NCI-H2107 (cell line): ENCODE results near the gene KLK8.

Experiments used
- DNase-seq: peaks from one replicate; lab custom pipeline; 2025; lab: John Stamatoyannopoulos, UW

KLK8 gene

GRCh38 chr19:51001515-51001914 is at the start of gene KLK8:
TSS of gene KLK8 (minus strand) at chr19:51001604. CDS start at chr19:51001167, 437 bp downstream.
- no peak for DNase-seq

- DNase-seq: peak; percentile 87
Measured at GRCh38 chr19:51047031-51047335, 45.6 kb upstream of the KLK8 start.

- DNase-seq: no peak
Measured at GRCh38 chr19:51044327-51044726, 42.9 kb upstream of the KLK8 start.

- no peak for DNase-seq
Measured at GRCh38 chr19:51043497-51043896, 42.1 kb upstream of the KLK8 start.

- no peak for DNase-seq
Measured at GRCh38 chr19:51040151-51040550, 38.7 kb upstream of the KLK8 start.

- no peak for DNase-seq
Measured at GRCh38 chr19:51036519-51036918, 35.1 kb upstream of the KLK8 start.

- DNase-seq: no peak
Measured at GRCh38 chr19:51034704-51035103, 33.3 kb upstream of the KLK8 start, which contains the start of gene KLK12. TSS of gene KLK12 (minus strand) at chr19:51035002. CDS start at chr19:51034621, 381 bp downstream.

- DNase-seq: no peak
Measured at GRCh38 chr19:51031880-51032225, 30.4 kb upstream of the KLK8 start.

- DNase-seq: no peak
Measured at GRCh38 chr19:51031220-51031879, 29.9 kb upstream of the KLK8 start.

GRCh38 chr19:51030631-51031030 is 29.2 kb upstream of the KLK8 start:
- no peak for DNase-seq

GRCh38 chr19:51029718-51030117 is 28.3 kb upstream of the KLK8 start:
- DNase-seq: no peak

GRCh38 chr19:51027873-51028272 is 26.5 kb upstream of the KLK8 start:
- DNase-seq: no peak

GRCh38 chr19:51027126-51027806 is 25.9 kb upstream of the KLK8 start:
- DNase-seq: no peak

GRCh38 chr19:51026554-51026831 is 25.1 kb upstream of the KLK8 start, which contains the start of gene KLK11:
TSS of gene KLK11 (minus strand) at chr19:51026616. CDS start at chr19:51025631, 985 bp downstream.
- DNase-seq: peak; percentile 63

- DNase-seq: no peak
Measured at GRCh38 chr19:51025809-51026553, 24.6 kb upstream of the KLK8 start.

GRCh38 chr19:51025401-51025800 is 24.0 kb upstream of the KLK8 start:
- DNase-seq: peak; percentile 30

GRCh38 chr19:51024924-51025323 is 23.5 kb upstream of the KLK8 start:
- no peak for DNase-seq

- DNase-seq: no peak
Measured at GRCh38 chr19:51023946-51024345, 22.5 kb upstream of the KLK8 start.

GRCh38 chr19:51022526-51022925 is 21.1 kb upstream of the KLK8 start:
- DNase-seq: no peak

GRCh38 chr19:51020988-51021651 is 19.7 kb upstream of the KLK8 start:
- DNase-seq: no peak

- DNase-seq: no peak
Measured at GRCh38 chr19:51019544-51019925, 18.1 kb upstream of the KLK8 start, which contains the start of gene KLK10. TSS of gene KLK10 (minus strand) at chr19:51019709. CDS start at chr19:51019130, 579 bp downstream.

- no peak for DNase-seq
Measured at GRCh38 chr19:51018745-51019543, 17.5 kb upstream of the KLK8 start.
